ENCODE data around the gene LSAMP.

Gene LSAMP

DNA sequence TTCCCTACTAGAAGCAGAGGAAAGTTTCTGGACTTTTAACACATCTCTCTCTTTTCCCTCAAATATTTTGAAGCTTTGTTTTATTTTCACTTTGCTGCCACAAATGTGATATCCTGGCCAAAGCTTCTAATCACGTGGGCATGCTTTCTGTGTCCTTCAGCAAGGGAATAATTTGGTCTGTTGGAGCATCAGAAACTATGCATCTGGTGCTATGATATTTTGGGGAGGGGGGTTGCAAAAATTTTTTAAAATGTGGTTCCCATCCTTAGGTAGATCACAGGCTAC is 567.7 kb downstream of the LSAMP start:
- DNase-seq (ENCODE audit: extremely low read depth, insufficient read length): no peak
- TF ChIP-seq, protein P1, sequence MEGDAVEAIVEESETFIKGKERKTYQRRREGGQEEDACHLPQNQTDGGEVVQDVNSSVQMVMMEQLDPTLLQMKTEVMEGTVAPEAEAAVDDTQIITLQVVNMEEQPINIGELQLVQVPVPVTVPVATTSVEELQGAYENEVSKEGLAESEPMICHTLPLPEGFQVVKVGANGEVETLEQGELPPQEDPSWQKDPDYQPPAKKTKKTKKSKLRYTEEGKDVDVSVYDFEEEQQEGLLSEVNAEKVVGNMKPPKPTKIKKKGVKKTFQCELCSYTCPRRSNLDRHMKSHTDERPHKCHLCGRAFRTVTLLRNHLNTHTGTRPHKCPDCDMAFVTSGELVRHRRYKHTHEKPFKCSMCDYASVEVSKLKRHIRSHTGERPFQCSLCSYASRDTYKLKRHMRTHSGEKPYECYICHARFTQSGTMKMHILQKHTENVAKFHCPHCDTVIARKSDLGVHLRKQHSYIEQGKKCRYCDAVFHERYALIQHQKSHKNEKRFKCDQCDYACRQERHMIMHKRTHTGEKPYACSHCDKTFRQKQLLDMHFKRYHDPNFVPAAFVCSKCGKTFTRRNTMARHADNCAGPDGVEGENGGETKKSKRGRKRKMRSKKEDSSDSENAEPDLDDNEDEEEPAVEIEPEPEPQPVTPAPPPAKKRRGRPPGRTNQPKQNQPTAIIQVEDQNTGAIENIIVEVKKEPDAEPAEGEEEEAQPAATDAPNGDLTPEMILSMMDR (IDR thresholded peaks at IDR 0.05; ENCODE audit: insufficient read depth, low read length, poor library complexity, severe bottlenecking): no peak
- Histone ChIP-seq H3K27me3 (replicated peaks; ENCODE audit: control insufficient read depth, insufficient read depth, low read length) (no peaks in the 10 kb centered on the region; the same call in 1 of the 2 replicates), H3K4me3 (replicated peaks; ENCODE audit: low read depth, low read length) (no peak overlapping the region), H3K36me3 (ENCODE audit: control insufficient read depth, insufficient read depth, low read length) (no peaks in the 10 kb centered on the region)

DNA sequence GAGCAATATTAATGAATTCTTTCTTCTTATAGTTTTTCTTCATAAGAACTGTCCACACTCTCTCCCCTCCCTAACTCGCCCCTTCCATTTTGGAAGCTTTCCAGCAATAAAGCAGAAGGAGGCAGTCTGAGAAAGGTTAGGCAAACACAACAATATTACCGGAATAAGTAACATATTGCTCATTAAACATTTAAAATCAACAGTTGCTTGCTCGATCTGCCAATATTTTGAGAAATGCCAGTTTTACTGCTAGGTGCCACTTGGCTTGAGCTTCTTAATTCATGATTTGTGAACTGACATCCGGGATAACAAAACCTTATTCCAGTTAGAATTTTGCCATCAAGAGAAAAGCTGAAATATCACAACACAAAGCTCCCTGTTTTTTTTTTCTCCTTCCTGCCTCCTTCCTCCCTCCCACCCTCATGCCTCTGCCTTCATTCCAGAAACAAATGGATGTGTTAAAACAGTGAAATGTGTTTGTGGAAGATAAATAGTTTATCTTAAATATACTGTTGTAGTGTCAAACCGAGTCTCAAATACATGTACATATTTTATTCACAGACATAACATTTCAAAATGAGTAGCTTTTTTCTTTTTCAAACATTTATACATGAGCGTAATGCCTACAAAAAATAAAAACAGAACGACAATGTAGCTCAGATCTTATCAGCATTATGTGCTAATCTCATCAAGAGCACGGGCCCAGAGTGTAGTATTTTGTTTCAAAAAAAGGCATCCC is 568.2 kb downstream of the LSAMP start:
- DNase-seq (ENCODE audit: extremely low read depth, insufficient read length): no peak
- Histone ChIP-seq H3K4me3 (replicated peaks; ENCODE audit: low read depth, low read length) (no peak overlapping the region), H3K27me3 (replicated peaks; ENCODE audit: control insufficient read depth, insufficient read depth, low read length) (no peaks in the 10 kb centered on the region; the same call in 1 of the 2 replicates), H3K36me3 (ENCODE audit: control insufficient read depth, insufficient read depth, low read length) (no peaks in the 10 kb centered on the region)
- TF ChIP-seq, protein P1 (IDR thresholded peaks at IDR 0.05; ENCODE audit: insufficient read depth, low read length, poor library complexity, severe bottlenecking): no peak

DNA sequence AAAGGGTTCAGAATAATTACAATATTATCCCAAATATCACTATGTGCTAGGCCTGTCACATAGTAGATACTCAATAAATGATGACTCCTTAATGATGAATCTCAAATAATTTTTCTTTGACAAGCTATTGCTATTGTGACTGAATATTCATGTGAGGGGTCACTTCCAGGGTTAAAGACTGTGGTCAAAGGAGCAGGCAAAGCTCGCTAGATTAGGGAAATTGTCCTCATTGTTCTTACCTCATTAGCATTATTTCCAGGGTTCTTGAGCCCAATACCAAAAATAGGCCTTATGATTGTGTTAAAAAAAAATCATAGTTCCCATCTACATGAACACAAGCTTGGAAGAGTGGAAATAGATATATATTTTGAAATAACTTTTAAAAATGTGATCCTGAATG is 569.8 kb downstream of the LSAMP start:
- no peaks in the 10 kb centered on the region for H3K36me3 ChIP-seq (ENCODE audit: control insufficient read depth, insufficient read depth, low read length)
- no peak overlapping the region for H3K4me3 ChIP-seq (replicated peaks; ENCODE audit: low read depth, low read length)
- TF ChIP-seq, protein P1 (IDR thresholded peaks at IDR 0.05; ENCODE audit: insufficient read depth, low read length, poor library complexity, severe bottlenecking): no peak
- H3K27me3 ChIP-seq (replicated peaks; ENCODE audit: control insufficient read depth, insufficient read depth, low read length): no peaks in the 10 kb centered on the region; the same call in 1 of the 2 replicates
- DNase-seq (ENCODE audit: extremely low read depth, insufficient read length): no peak

DNA sequence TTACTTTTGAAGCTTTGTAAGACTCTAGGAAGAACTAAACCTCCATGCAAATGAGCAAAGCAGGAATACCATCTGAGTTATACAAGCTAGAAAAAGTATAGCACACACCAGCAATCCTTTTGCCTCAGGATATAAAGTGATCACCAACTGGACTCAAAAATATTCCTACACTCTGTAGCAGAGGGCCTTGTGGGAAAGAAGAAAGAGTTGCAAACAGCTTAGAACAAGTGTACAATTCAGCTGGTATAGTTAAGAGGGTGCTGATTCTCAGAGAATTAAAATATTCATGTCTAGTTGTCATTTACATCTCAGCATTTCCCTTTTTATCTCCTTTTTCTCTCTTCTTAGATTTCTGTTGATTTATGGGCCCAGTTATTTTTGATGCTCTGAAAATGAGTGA is 573.6 kb downstream of the LSAMP start:
- Histone ChIP-seq H3K36me3 (ENCODE audit: control insufficient read depth, insufficient read depth, low read length) (no peaks in the 10 kb centered on the region), H3K4me3 (replicated peaks; ENCODE audit: low read depth, low read length) (no peak overlapping the region), H3K27me3 (replicated peaks; ENCODE audit: control insufficient read depth, insufficient read depth, low read length) (no peaks in the 10 kb centered on the region; the same call in none of the 2 replicates)
- DNase-seq (ENCODE audit: extremely low read depth, insufficient read length): no peak
- TF ChIP-seq, protein P1 (IDR thresholded peaks at IDR 0.05; ENCODE audit: insufficient read depth, low read length, poor library complexity, severe bottlenecking): no peak

DNA sequence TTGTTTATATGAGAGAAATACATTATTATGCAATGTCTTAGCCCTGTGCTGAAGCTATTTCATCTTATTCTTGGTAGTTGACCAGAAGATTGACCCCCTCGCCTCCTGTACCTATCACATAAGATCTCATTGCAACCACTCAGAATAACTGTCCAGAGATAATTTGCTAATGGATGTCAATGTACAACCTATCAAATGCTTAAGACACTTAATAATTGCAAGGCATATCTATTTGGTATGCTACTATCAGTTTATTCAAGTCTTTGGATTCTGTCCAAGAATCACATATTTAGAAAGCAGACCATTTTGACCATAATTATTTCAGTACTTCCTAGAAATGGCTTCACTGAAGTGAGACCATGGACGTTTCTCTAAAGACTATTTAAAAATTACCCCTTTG is 580.4 kb downstream of the LSAMP start:
- TF ChIP-seq, protein P1 (IDR thresholded peaks at IDR 0.05; ENCODE audit: insufficient read depth, low read length, poor library complexity, severe bottlenecking): no peak
- DNase-seq (ENCODE audit: extremely low read depth, insufficient read length): no peak
- Histone ChIP-seq H3K4me3 (replicated peaks; ENCODE audit: low read depth, low read length) (no peak overlapping the region), H3K36me3 (ENCODE audit: control insufficient read depth, insufficient read depth, low read length) (no peaks in the 10 kb centered on the region), H3K27me3 (replicated peaks; ENCODE audit: control insufficient read depth, insufficient read depth, low read length) (no peaks in the 10 kb centered on the region; the same call in 1 of the 2 replicates)

DNA sequence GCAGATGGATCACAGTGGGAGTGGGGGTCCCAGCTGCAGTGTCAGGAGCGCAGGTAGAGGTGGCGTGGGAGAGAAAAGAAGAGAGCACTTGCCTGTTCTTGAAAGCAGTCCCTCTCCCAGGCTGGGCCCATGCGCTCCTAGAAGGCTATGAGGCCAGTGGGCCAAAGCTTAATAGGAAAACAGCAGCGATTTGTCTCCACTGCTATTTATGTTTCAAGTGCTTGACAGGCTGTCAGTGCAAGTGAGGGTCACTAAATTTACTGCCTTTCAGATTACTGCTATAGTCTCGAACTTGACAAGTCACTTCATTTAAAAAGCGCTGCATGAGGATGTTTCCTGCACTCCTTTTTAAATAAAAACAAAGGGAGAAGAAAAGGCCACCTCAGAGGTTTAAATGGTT is 582.4 kb downstream of the LSAMP start:
- no peaks in the 10 kb centered on the region; the same call in 1 of the 2 replicates for H3K27me3 ChIP-seq (replicated peaks; ENCODE audit: control insufficient read depth, insufficient read depth, low read length)
- DNase-seq (ENCODE audit: extremely low read depth, insufficient read length): no peak

More for the DNA sequence above, 582.4 kb downstream of the LSAMP start:
- no peak overlapping the region for H3K4me3 ChIP-seq (replicated peaks; ENCODE audit: low read depth, low read length)
- H3K36me3 ChIP-seq (ENCODE audit: control insufficient read depth, insufficient read depth, low read length): no peaks in the 10 kb centered on the region
- TF ChIP-seq, protein P1 (IDR thresholded peaks at IDR 0.05; ENCODE audit: insufficient read depth, low read length, poor library complexity, severe bottlenecking): no peak

Measured in GM06990 (cell line).